NCI-H1436 (cell line): ENCODE results near the gene DCUN1D5.
"Not testable (repeated sequence)": the region's sequence is repeated elsewhere in the genome, so short reads cannot be mapped to it uniquely, and the experiment has no call there.

Experiments used
- DNase-seq: peaks from one replicate; lab custom pipeline; 2025; lab: John Stamatoyannopoulos, UW

The DCUN1D5 gene

GRCh38 chr11:103055221-103055890 lies 36.6 kb downstream of the DCUN1D5 start:
- DNase-seq = peak; percentile 11

- no peak for DNase-seq
These were observed 38.0 kb downstream of the DCUN1D5 start for GRCh38 chr11:103053997-103054396.

GRCh38 chr11:103051981-103052380 lies 40.0 kb downstream of the DCUN1D5 start:
- DNase-seq = no peak

- no peak for DNase-seq
These were observed 40.7 kb downstream of the DCUN1D5 start for GRCh38 chr11:103051151-103051801.

GRCh38 chr11:103050351-103050750 lies 41.6 kb downstream of the DCUN1D5 start:
- DNase-seq = no peak

GRCh38 chr11:103047837-103048236 lies 44.1 kb downstream of the DCUN1D5 start:
- no peak for DNase-seq

- DNase-seq = no peak
These were observed 47.9 kb downstream of the DCUN1D5 start for GRCh38 chr11:103043826-103044678.

- no peak for DNase-seq
These were observed 49.8 kb downstream of the DCUN1D5 start for GRCh38 chr11:103042161-103042560.

- DNase-seq = peak; percentile 21
These were observed 56.0 kb downstream of the DCUN1D5 start for GRCh38 chr11:103035791-103036434.

GRCh38 chr11:103035216-103035615 lies 56.7 kb downstream of the DCUN1D5 start:
- DNase-seq = no peak

GRCh38 chr11:103031834-103032233 lies 60.1 kb downstream of the DCUN1D5 start:
- no peak for DNase-seq

GRCh38 chr11:103029401-103029800 lies 62.6 kb downstream of the DCUN1D5 start:
- no peak for DNase-seq

GRCh38 chr11:103028304-103029020 lies 63.5 kb downstream of the DCUN1D5 start:
- not testable (repeated sequence) for DNase-seq

GRCh38 chr11:103024086-103024485 lies 67.9 kb downstream of the DCUN1D5 start:
- DNase-seq = no peak

GRCh38 chr11:103016031-103016430 lies 75.9 kb downstream of the DCUN1D5 start:
- no peak for DNase-seq

- no peak for DNase-seq
These were observed 78.5 kb downstream of the DCUN1D5 start for GRCh38 chr11:103013421-103013820.
